ENCODE results near the gene TBC1D10A. TPM values are rescaled to one million over a fixed set of nuclear protein-coding genes. Genes with fewer than 3 reads are reported as not detected.

TBC1D10A gene
- total RNA-seq, 1 experiment from 2014 or later = 11.1 TPM

DNA sequence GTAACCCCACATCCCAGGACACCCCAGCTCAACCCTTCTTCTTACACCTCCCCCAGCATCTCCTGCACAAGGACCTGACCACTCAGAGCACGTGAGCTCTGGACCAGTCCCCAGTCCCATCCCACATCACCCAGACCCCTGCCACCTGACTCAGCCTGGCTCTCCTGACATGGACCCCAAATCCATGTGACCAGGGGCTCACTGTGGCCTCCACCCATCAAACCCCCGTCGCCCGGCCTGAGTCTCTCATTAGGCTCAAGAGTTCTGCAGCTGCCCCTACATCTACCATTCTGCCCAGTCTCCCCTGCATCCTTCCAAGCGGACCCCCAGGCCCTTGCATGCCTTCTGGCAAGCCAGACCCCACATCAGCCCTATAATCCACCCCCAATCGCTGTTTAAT is 78.3 kb downstream of the TBC1D10A start:
- CTCF ChIA-PET = interaction anchor here (0.8 kb wide), 1 partner anchor 39 kb away, joined by 3 read pairs; no protein-coding TSS in a partner anchor
- Mint-ChIP-seq H3K4me1 (peaks cover 51% of the 10 kb centered on the region), H3K9me3 (no peaks in the 10 kb centered on the region), H3K27me3 (ENCODE audit: low read depth) (no peaks in the 10 kb centered on the region), H3K36me3 (peaks cover 9% of the 10 kb centered on the region; the same call in 1 of the 2 replicates), H3K4me3 (no peak overlapping the region), H3K27ac (no peak overlapping the region)
- DNase-seq (ENCODE audit: low spot score) (no peak), ATAC-seq (no peak)
- POLR2A ChIA-PET = no interaction called here
- TF ChIP-seq, protein P1, sequence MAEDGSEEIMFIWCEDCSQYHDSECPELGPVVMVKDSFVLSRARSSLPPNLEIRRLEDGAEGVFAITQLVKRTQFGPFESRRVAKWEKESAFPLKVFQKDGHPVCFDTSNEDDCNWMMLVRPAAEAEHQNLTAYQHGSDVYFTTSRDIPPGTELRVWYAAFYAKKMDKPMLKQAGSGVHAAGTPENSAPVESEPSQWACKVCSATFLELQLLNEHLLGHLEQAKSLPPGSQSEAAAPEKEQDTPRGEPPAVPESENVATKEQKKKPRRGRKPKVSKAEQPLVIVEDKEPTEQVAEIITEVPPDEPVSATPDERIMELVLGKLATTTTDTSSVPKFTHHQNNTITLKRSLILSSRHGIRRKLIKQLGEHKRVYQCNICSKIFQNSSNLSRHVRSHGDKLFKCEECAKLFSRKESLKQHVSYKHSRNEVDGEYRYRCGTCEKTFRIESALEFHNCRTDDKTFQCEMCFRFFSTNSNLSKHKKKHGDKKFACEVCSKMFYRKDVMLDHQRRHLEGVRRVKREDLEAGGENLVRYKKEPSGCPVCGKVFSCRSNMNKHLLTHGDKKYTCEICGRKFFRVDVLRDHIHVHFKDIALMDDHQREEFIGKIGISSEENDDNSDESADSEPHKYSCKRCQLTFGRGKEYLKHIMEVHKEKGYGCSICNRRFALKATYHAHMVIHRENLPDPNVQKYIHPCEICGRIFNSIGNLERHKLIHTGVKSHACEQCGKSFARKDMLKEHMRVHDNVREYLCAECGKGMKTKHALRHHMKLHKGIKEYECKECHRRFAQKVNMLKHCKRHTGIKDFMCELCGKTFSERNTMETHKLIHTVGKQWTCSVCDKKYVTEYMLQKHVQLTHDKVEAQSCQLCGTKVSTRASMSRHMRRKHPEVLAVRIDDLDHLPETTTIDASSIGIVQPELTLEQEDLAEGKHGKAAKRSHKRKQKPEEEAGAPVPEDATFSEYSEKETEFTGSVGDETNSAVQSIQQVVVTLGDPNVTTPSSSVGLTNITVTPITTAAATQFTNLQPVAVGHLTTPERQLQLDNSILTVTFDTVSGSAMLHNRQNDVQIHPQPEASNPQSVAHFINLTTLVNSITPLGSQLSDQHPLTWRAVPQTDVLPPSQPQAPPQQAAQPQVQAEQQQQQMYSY (CRISPR knock-in tag; IDR thresholded peaks at IDR 0.05) = no peak
- TF ChIP-seq IRF2 (CRISPR knock-in tag; IDR thresholded peaks at IDR 0.05; ENCODE audit: borderline replicate concordance, low read depth) (no peak), MXD4 (CRISPR knock-in tag; IDR thresholded peaks at IDR 0.05; ENCODE audit: borderline replicate concordance) (no peak), CBFB (CRISPR knock-in tag; IDR thresholded peaks at IDR 0.05; ENCODE audit: low read depth) (no peak), ZNF317 (CRISPR knock-in tag; IDR thresholded peaks at IDR 0.05; ENCODE audit: borderline replicate concordance, low read depth) (no peak), ZBTB21 (CRISPR knock-in tag; IDR thresholded peaks at IDR 0.05; ENCODE audit: borderline replicate concordance) (no peak)
- TF ChIP-seq, protein P2, sequence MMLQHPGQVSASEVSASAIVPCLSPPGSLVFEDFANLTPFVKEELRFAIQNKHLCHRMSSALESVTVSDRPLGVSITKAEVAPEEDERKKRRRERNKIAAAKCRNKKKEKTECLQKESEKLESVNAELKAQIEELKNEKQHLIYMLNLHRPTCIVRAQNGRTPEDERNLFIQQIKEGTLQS (CRISPR knock-in tag; conservative IDR thresholded peaks at IDR 0.05) = no peak
- TF ChIP-seq, protein P3, sequence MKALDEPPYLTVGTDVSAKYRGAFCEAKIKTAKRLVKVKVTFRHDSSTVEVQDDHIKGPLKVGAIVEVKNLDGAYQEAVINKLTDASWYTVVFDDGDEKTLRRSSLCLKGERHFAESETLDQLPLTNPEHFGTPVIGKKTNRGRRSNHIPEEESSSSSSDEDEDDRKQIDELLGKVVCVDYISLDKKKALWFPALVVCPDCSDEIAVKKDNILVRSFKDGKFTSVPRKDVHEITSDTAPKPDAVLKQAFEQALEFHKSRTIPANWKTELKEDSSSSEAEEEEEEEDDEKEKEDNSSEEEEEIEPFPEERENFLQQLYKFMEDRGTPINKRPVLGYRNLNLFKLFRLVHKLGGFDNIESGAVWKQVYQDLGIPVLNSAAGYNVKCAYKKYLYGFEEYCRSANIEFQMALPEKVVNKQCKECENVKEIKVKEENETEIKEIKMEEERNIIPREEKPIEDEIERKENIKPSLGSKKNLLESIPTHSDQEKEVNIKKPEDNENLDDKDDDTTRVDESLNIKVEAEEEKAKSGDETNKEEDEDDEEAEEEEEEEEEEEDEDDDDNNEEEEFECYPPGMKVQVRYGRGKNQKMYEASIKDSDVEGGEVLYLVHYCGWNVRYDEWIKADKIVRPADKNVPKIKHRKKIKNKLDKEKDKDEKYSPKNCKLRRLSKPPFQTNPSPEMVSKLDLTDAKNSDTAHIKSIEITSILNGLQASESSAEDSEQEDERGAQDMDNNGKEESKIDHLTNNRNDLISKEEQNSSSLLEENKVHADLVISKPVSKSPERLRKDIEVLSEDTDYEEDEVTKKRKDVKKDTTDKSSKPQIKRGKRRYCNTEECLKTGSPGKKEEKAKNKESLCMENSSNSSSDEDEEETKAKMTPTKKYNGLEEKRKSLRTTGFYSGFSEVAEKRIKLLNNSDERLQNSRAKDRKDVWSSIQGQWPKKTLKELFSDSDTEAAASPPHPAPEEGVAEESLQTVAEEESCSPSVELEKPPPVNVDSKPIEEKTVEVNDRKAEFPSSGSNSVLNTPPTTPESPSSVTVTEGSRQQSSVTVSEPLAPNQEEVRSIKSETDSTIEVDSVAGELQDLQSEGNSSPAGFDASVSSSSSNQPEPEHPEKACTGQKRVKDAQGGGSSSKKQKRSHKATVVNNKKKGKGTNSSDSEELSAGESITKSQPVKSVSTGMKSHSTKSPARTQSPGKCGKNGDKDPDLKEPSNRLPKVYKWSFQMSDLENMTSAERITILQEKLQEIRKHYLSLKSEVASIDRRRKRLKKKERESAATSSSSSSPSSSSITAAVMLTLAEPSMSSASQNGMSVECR (CRISPR knock-in tag; IDR thresholded peaks at IDR 0.05; ENCODE audit: borderline replicate concordance) = no peak

DNA sequence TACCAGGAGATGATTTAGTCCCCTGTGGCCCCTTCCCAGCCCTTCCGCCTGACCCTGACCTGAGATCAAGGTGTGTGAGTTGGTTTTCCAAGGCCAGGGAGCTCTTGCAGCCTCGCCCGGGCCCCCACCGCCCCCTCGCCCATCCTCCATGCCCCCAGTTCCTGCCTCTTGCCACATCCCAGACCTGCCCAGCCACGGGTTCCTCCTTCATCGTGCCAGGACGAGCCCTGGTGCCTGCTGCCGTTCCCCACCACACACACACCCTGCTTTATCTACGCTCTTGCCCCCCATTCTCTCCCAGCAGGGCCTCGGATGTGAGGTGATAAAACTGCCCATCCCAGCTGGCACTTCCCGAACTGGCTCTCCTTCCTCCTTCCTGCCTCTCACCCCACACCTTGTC is 78.8 kb downstream of the TBC1D10A start:
- DNase-seq (ENCODE audit: low spot score) (no peak), ATAC-seq (no peak)
- ChIA-PET POLR2A (no interaction called here), CTCF (interaction anchor here (0.8 kb wide), 1 partner anchor 40 kb away, joined by 3 read pairs; no protein-coding TSS in a partner anchor)
- Mint-ChIP-seq H3K4me3 (no peak overlapping the region; the same call in 1 of the 2 replicates), H3K36me3 (peaks cover 12% of the 10 kb centered on the region; the same call in 1 of the 2 replicates), H3K4me1 (peaks cover 49% of the 10 kb centered on the region), H3K9me3 (no peaks in the 10 kb centered on the region), H3K27ac (no peak overlapping the region), H3K27me3 (ENCODE audit: low read depth) (no peaks in the 10 kb centered on the region)
- no peak for TF ChIP-seq MYBL2 (CRISPR knock-in tag; IDR thresholded peaks at IDR 0.05)
- no peak for TF ChIP-seq RORB (CRISPR knock-in tag; IDR thresholded peaks at IDR 0.05)
- TF ChIP-seq OVOL2 (CRISPR knock-in tag; IDR thresholded peaks at IDR 0.05; ENCODE audit: borderline replicate concordance) = no peak
- TF ChIP-seq SMAD4 (CRISPR knock-in tag; IDR thresholded peaks at IDR 0.05) = no peak
- TF ChIP-seq, protein P4, sequence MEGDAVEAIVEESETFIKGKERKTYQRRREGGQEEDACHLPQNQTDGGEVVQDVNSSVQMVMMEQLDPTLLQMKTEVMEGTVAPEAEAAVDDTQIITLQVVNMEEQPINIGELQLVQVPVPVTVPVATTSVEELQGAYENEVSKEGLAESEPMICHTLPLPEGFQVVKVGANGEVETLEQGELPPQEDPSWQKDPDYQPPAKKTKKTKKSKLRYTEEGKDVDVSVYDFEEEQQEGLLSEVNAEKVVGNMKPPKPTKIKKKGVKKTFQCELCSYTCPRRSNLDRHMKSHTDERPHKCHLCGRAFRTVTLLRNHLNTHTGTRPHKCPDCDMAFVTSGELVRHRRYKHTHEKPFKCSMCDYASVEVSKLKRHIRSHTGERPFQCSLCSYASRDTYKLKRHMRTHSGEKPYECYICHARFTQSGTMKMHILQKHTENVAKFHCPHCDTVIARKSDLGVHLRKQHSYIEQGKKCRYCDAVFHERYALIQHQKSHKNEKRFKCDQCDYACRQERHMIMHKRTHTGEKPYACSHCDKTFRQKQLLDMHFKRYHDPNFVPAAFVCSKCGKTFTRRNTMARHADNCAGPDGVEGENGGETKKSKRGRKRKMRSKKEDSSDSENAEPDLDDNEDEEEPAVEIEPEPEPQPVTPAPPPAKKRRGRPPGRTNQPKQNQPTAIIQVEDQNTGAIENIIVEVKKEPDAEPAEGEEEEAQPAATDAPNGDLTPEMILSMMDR (IDR thresholded peaks at IDR 0.05) = no peak
- no peak for TF ChIP-seq ZNF232 (CRISPR knock-in tag; IDR thresholded peaks at IDR 0.05)
- no peak for TF ChIP-seq GABPB1 (CRISPR knock-in tag; IDR thresholded peaks at IDR 0.05)
- TF ChIP-seq, protein P5, sequence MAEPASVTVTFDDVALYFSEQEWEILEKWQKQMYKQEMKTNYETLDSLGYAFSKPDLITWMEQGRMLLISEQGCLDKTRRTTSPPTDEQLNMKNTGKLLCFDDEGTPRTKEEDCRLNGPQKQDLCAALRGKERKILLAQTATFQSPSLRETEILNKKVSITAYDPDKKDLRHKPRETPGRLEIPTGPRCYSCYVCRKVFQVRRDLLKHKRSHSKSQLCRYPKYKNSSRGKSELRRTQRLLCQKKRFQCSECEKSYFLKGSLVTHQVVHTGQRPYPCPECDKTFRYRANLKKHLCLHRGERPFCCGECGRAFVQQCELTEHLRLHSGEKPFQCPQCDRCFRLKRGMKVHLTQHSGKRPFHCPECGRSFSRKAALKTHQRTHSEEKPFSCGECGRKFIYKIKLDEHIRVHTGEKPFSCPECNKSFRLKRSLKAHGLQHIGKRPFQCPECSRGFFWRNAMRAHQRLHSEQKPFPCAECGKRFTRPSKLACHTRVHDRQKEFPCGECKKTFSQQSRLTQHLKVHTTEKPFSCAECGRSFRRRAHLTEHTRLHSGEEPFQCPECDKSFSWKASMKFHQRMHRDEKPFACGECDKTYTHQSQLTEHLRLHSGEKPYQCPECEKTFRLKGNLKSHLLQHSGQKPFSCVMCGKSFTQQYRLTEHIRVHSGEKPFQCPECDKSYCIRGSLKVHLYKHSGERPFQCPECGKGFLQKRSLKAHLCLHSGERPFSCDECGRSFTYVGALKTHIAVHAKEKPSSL (CRISPR knock-in tag; conservative IDR thresholded peaks at IDR 0.05) = no peak
- TF ChIP-seq ZNF423 (CRISPR knock-in tag; IDR thresholded peaks at IDR 0.05) = no peak
- TF ChIP-seq, protein P6, sequence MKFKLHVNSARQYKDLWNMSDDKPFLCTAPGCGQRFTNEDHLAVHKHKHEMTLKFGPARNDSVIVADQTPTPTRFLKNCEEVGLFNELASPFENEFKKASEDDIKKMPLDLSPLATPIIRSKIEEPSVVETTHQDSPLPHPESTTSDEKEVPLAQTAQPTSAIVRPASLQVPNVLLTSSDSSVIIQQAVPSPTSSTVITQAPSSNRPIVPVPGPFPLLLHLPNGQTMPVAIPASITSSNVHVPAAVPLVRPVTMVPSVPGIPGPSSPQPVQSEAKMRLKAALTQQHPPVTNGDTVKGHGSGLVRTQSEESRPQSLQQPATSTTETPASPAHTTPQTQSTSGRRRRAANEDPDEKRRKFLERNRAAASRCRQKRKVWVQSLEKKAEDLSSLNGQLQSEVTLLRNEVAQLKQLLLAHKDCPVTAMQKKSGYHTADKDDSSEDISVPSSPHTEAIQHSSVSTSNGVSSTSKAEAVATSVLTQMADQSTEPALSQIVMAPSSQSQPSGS (CRISPR knock-in tag; IDR thresholded peaks at IDR 0.05; ENCODE audit: borderline replicate concordance, low read depth) = no peak
- no peak for TF ChIP-seq SOX15 (CRISPR knock-in tag; IDR thresholded peaks at IDR 0.05)
- TF ChIP-seq ZNF263 (CRISPR knock-in tag; IDR thresholded peaks at IDR 0.05; ENCODE audit: low read depth) = no peak
- no peak for TF ChIP-seq FOXP1 (CRISPR knock-in tag; IDR thresholded peaks at IDR 0.05; ENCODE audit: borderline replicate concordance)
- TF ChIP-seq SP1 (CRISPR knock-in tag; conservative IDR thresholded peaks at IDR 0.05) = no peak
- no peak for TF ChIP-seq TP53 (CRISPR knock-in tag; IDR thresholded peaks at IDR 0.05)
